ENCODE results near the gene METTL26. TPM values are rescaled to one million over a fixed set of nuclear protein-coding genes. Genes with fewer than 3 reads are reported as not detected.

The METTL26 gene
- total RNA-seq, 1 experiment from 2014 or later, result 115 TPM

DNA sequence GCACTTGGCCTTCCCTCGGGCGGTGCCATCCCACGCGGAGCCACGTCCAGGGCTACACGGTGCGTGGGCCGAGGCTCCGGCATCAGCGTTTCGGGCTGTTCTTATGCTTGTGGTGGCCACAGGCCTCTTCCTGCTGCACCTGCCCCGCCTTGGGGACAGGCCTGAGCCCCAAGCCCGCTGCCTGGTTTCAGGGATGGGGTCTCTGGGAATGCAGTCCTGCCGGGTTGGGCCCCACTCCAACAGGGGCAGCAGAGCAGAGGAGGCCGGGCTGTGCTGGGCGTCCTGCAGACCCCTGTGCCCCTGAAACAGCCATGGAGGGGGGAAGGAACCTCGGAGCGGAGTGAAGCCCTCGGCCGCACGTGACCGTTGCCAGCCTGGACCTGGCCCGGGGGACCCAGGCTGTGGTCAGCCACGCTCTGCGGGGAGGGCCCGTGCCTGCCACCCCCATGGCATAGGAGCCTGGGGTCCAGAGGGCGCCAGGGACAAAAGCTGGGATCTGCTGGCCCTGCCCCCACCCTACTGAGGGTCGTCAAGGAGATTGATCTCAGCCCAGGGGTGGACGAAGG is 5.8 kb downstream of the METTL26 start:
- CTCF ChIA-PET, result interaction anchor here (0.9 to 2.7 kb wide), 8 partner anchors 8 to 63 kb away, joined by 3 to 18 read pairs (median 4); partner anchors contain the start of genes NHLRC4, RHBDL1 and RHOT2
- peak; percentile 47 for DNase-seq (ENCODE audit: low spot score)
- H3K9me3 Mint-ChIP-seq, result no peaks in the 10 kb centered on the region
- peaks cover 3% of the 10 kb centered on the region; the same call in 1 of the 2 replicates for H3K36me3 Mint-ChIP-seq
- POLR2A ChIA-PET, result interaction anchor here (0.9 kb wide), 1 partner anchor 90 kb away, joined by 3 read pairs; no protein-coding TSS in a partner anchor
- peak overlapping the region; percentile 41; the same call in 1 of the 2 replicates for H3K27ac Mint-ChIP-seq
- peak; percentile 6 for ATAC-seq
- no peaks in the 10 kb centered on the region for H3K27me3 Mint-ChIP-seq (ENCODE audit: low read depth)
- peaks cover 18% of the 10 kb centered on the region for H3K4me1 Mint-ChIP-seq
- peak overlapping the region; percentile 59; the same call in 1 of the 2 replicates for H3K4me3 Mint-ChIP-seq
- TF ChIP-seq ZNF396 (CRISPR knock-in tag; IDR thresholded peaks at IDR 0.05; ENCODE audit: borderline replicate concordance) (no peak), CREM (CRISPR knock-in tag; IDR thresholded peaks at IDR 0.05) (no peak), IRF2 (CRISPR knock-in tag; IDR thresholded peaks at IDR 0.05; ENCODE audit: borderline replicate concordance, low read depth) (no peak), FOXP1 (CRISPR knock-in tag; IDR thresholded peaks at IDR 0.05; ENCODE audit: borderline replicate concordance) (no peak), ZNF138 (CRISPR knock-in tag; conservative IDR thresholded peaks at IDR 0.05) (0 out of 2 replicates have a peak, but pooled peaks have one; percentile 8), OVOL2 (CRISPR knock-in tag; IDR thresholded peaks at IDR 0.05; ENCODE audit: borderline replicate concordance) (no peak), GABPB1 (CRISPR knock-in tag; IDR thresholded peaks at IDR 0.05) (peak; percentile 6; the same call in 1 of the 2 replicates), JUN (CRISPR knock-in tag; IDR thresholded peaks at IDR 0.05) (no peak), SOX15 (CRISPR knock-in tag; IDR thresholded peaks at IDR 0.05) (no peak), ZNF263 (CRISPR knock-in tag; IDR thresholded peaks at IDR 0.05; ENCODE audit: low read depth) (no peak), ZNF121 (CRISPR knock-in tag; IDR thresholded peaks at IDR 0.05) (no peak), MYBL2 (CRISPR knock-in tag; IDR thresholded peaks at IDR 0.05) (no peak), ZNF416 (CRISPR knock-in tag; IDR thresholded peaks at IDR 0.05) (peak; percentile 27; the same call in 1 of the 2 replicates), MXD4 (CRISPR knock-in tag; IDR thresholded peaks at IDR 0.05; ENCODE audit: borderline replicate concordance) (no peak)
- TF ChIP-seq, protein P1, sequence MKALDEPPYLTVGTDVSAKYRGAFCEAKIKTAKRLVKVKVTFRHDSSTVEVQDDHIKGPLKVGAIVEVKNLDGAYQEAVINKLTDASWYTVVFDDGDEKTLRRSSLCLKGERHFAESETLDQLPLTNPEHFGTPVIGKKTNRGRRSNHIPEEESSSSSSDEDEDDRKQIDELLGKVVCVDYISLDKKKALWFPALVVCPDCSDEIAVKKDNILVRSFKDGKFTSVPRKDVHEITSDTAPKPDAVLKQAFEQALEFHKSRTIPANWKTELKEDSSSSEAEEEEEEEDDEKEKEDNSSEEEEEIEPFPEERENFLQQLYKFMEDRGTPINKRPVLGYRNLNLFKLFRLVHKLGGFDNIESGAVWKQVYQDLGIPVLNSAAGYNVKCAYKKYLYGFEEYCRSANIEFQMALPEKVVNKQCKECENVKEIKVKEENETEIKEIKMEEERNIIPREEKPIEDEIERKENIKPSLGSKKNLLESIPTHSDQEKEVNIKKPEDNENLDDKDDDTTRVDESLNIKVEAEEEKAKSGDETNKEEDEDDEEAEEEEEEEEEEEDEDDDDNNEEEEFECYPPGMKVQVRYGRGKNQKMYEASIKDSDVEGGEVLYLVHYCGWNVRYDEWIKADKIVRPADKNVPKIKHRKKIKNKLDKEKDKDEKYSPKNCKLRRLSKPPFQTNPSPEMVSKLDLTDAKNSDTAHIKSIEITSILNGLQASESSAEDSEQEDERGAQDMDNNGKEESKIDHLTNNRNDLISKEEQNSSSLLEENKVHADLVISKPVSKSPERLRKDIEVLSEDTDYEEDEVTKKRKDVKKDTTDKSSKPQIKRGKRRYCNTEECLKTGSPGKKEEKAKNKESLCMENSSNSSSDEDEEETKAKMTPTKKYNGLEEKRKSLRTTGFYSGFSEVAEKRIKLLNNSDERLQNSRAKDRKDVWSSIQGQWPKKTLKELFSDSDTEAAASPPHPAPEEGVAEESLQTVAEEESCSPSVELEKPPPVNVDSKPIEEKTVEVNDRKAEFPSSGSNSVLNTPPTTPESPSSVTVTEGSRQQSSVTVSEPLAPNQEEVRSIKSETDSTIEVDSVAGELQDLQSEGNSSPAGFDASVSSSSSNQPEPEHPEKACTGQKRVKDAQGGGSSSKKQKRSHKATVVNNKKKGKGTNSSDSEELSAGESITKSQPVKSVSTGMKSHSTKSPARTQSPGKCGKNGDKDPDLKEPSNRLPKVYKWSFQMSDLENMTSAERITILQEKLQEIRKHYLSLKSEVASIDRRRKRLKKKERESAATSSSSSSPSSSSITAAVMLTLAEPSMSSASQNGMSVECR (CRISPR knock-in tag; IDR thresholded peaks at IDR 0.05; ENCODE audit: borderline replicate concordance), result peak; percentile 43; the same call in 1 of the 2 replicates
- TF ChIP-seq, protein P2, sequence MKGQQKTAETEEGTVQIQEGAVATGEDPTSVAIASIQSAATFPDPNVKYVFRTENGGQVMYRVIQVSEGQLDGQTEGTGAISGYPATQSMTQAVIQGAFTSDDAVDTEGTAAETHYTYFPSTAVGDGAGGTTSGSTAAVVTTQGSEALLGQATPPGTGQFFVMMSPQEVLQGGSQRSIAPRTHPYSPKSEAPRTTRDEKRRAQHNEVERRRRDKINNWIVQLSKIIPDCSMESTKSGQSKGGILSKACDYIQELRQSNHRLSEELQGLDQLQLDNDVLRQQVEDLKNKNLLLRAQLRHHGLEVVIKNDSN (CRISPR knock-in tag; IDR thresholded peaks at IDR 0.05), result peak; percentile 86
- TF ChIP-seq, protein P3, sequence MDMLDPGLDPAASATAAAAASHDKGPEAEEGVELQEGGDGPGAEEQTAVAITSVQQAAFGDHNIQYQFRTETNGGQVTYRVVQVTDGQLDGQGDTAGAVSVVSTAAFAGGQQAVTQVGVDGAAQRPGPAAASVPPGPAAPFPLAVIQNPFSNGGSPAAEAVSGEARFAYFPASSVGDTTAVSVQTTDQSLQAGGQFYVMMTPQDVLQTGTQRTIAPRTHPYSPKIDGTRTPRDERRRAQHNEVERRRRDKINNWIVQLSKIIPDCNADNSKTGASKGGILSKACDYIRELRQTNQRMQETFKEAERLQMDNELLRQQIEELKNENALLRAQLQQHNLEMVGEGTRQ (CRISPR knock-in tag; IDR thresholded peaks at IDR 0.05), result peak; percentile 79
- TF ChIP-seq, protein P4, sequence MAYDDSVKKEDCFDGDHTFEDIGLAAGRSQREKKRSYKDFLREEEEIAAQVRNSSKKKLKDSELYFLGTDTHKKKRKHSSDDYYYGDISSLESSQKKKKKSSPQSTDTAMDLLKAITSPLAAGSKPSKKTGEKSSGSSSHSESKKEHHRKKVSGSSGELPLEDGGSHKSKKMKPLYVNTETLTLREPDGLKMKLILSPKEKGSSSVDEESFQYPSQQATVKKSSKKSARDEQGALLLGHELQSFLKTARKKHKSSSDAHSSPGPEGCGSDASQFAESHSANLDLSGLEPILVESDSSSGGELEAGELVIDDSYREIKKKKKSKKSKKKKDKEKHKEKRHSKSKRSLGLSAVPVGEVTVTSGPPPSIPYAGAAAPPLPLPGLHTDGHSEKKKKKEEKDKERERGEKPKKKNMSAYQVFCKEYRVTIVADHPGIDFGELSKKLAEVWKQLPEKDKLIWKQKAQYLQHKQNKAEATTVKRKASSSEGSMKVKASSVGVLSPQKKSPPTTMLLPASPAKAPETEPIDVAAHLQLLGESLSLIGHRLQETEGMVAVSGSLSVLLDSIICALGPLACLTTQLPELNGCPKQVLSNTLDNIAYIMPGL (CRISPR knock-in tag; IDR thresholded peaks at IDR 0.05), result peak; percentile 56
- TF ChIP-seq, protein P5, sequence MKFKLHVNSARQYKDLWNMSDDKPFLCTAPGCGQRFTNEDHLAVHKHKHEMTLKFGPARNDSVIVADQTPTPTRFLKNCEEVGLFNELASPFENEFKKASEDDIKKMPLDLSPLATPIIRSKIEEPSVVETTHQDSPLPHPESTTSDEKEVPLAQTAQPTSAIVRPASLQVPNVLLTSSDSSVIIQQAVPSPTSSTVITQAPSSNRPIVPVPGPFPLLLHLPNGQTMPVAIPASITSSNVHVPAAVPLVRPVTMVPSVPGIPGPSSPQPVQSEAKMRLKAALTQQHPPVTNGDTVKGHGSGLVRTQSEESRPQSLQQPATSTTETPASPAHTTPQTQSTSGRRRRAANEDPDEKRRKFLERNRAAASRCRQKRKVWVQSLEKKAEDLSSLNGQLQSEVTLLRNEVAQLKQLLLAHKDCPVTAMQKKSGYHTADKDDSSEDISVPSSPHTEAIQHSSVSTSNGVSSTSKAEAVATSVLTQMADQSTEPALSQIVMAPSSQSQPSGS (CRISPR knock-in tag; IDR thresholded peaks at IDR 0.05; ENCODE audit: borderline replicate concordance, low read depth), result no peak
- TF ChIP-seq, protein P6, sequence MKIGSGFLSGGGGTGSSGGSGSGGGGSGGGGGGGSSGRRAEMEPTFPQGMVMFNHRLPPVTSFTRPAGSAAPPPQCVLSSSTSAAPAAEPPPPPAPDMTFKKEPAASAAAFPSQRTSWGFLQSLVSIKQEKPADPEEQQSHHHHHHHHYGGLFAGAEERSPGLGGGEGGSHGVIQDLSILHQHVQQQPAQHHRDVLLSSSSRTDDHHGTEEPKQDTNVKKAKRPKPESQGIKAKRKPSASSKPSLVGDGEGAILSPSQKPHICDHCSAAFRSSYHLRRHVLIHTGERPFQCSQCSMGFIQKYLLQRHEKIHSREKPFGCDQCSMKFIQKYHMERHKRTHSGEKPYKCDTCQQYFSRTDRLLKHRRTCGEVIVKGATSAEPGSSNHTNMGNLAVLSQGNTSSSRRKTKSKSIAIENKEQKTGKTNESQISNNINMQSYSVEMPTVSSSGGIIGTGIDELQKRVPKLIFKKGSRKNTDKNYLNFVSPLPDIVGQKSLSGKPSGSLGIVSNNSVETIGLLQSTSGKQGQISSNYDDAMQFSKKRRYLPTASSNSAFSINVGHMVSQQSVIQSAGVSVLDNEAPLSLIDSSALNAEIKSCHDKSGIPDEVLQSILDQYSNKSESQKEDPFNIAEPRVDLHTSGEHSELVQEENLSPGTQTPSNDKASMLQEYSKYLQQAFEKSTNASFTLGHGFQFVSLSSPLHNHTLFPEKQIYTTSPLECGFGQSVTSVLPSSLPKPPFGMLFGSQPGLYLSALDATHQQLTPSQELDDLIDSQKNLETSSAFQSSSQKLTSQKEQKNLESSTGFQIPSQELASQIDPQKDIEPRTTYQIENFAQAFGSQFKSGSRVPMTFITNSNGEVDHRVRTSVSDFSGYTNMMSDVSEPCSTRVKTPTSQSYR (CRISPR knock-in tag; IDR thresholded peaks at IDR 0.05), result peak; percentile 61
- TF ChIP-seq, protein P7, sequence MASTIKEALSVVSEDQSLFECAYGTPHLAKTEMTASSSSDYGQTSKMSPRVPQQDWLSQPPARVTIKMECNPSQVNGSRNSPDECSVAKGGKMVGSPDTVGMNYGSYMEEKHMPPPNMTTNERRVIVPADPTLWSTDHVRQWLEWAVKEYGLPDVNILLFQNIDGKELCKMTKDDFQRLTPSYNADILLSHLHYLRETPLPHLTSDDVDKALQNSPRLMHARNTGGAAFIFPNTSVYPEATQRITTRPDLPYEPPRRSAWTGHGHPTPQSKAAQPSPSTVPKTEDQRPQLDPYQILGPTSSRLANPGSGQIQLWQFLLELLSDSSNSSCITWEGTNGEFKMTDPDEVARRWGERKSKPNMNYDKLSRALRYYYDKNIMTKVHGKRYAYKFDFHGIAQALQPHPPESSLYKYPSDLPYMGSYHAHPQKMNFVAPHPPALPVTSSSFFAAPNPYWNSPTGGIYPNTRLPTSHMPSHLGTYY (CRISPR knock-in tag; IDR thresholded peaks at IDR 0.05), result no peak

Data from WTC11 (cell line).